DND-41 (cell line): Measurements from ENCODE around the gene CDK4.

ENCODE experiments used
- ATAC-seq: fragments of 200-7000 bp; cut with Tn5 transposase; 3 replicates; pipeline ENCODE4 v1.9.1; 2021; ENCODE audit warnings: low read depth; ENCODE audit not compliant: insufficient read depth
- DNase-seq: peaks from one replicate; pipeline ENCODE4 v3.0.0-alpha.2; 2020
- H2AFZ ChIP-seq: 2 replicates; pipeline ENCODE4 v1.6.0; 2012; ENCODE audit warnings: low read depth, low read length
- H3K27ac ChIP-seq: 2 replicates; pipeline ENCODE4 v1.5.1; 2012; ENCODE audit warnings: low read length, inconsistent platforms
- H3K27me3 ChIP-seq: fragments of 200-600 bp; sonication (generic); 2 replicates; pipeline ENCODE4 v1.6.0; 2012; ENCODE audit warnings: low read length, mild to moderate bottlenecking, inconsistent platforms; ENCODE audit not compliant: insufficient read depth, poor library complexity
- H3K36me3 ChIP-seq: 2 replicates; pipeline ENCODE4 v1.5.1; 2012; ENCODE audit warnings: low read length, inconsistent platforms; ENCODE audit not compliant: insufficient read depth
- H3K4me1 ChIP-seq: 2 replicates; pipeline ENCODE4 v1.5.1; 2012; ENCODE audit warnings: mild to moderate bottlenecking, low read length; ENCODE audit not compliant: insufficient read depth
- H3K4me2 ChIP-seq: 2 replicates; pipeline ENCODE4 v1.6.0; 2012; ENCODE audit warnings: mild to moderate bottlenecking, moderate library complexity, low read length, inconsistent platforms; ENCODE audit not compliant: insufficient read depth
- H3K4me3 ChIP-seq, 2 experiments: fragments of 200-600 bp in 1 of 2; shearing (Covaris generic) in 1 of 2; 2 replicates each; pipeline ENCODE4 v1.5.1; 2012 to 2016; ENCODE audit warnings: inconsistent platforms in 2 of 2, low read length in 2 of 2, mild to moderate bottlenecking in 2 of 2, low read depth in 1 of 2, moderate library complexity in 1 of 2
- H3K79me2 ChIP-seq: 2 replicates; pipeline ENCODE4 v1.6.0; 2012; ENCODE audit warnings: low read length, inconsistent platforms; ENCODE audit not compliant: insufficient read depth
- H3K9ac ChIP-seq: 2 replicates; pipeline ENCODE4 v1.6.0; 2012; ENCODE audit warnings: low read depth, mild to moderate bottlenecking, inconsistent platforms, low read length, moderate library complexity
- H3K9me3 ChIP-seq: 2 replicates; pipeline ENCODE4 v1.5.1; 2012; ENCODE audit warnings: low read length, moderate library complexity, mild to moderate bottlenecking, inconsistent platforms; ENCODE audit not compliant: insufficient read depth, severe bottlenecking
- H4K20me1 ChIP-seq: 2 replicates; pipeline ENCODE4 v1.6.0; 2012; ENCODE audit warnings: low read length; ENCODE audit not compliant: insufficient read depth
- EZH2 ChIP-seq: IDR thresholded peaks from 3 replicates; pipeline ENCODE4 v1.6.1; 2012; ENCODE audit warnings: borderline replicate concordance, low read depth, mild to moderate bottlenecking, moderate library complexity, low read length, inconsistent platforms; ENCODE audit not compliant: severe bottlenecking
- TF ChIP-seq, protein P1 (sequence below): IDR thresholded peaks from 2 replicates; pipeline ENCODE4 v1.5.1; 2012; ENCODE audit warnings: borderline replicate concordance, low read length, moderate library complexity, mild to moderate bottlenecking; ENCODE audit not compliant: poor library complexity, severe bottlenecking; ENCODE audit errors: extremely low read depth

CDK4 gene

DNA sequence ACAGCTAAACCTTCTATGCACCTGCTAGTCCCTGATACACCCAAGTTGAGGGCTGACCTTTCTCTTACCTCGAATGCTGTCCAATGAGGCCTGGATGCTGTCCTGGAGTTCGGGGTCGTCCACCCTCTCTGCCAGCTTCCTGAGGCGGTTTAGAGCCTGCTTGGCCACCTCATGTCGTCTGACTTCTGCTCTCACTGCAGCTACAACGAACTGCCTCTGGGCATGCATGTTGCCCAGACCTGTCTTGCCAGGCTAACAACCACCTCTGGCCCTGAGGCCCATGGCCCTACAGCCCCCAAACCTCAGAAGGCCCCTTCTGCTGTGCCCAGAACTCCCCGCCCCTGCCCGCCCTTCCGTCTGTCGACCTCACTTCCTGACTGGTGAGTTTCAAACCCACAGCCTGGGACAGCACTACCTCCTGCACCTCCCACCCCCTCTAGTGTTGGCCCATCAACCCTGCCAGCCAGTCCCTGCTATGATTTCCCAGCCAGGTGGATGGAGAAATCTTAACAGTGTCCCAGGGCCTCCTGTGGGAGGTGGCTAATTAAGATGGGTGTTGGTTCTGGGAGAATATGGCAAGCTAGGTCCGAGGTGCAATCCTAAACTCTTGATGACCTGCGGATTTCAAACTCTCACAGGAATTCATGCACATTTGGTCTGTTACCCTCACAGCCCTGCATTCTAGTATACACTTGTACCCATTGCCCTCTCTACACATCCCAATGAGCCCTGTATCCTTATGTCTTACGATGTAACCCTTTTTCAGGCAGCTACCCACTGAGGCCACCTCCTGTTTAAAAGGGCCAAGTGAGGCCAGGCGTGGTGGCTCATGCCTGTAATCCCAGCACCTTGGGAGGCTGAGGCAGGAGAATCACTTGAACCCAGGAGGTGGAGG lies 10.0 kb downstream of the CDK4 start:
- Histone ChIP-seq H4K20me1 (peaks cover 17% of the 10 kb centered on the region), H3K4me2 (peak overlapping the region; percentile 92), H3K9me3 (no peaks in the 10 kb centered on the region), H3K36me3 (peaks cover 9% of the 10 kb centered on the region), H3K27ac (peak overlapping the region; percentile 88), H3K79me2 (peaks cover 34% of the 10 kb centered on the region), H3K4me1 (peaks cover 62% of the 10 kb centered on the region), H2AFZ (peak overlapping the region; percentile 83), H3K9ac (peak overlapping the region; percentile 61), H3K27me3 (no peaks in the 10 kb centered on the region), H3K4me3 (peak overlapping the region; percentile 36 to 75; a peak in 3 of 4 replicates)
- peak; percentile 85 for DNase-seq
- peak; percentile 75 for ATAC-seq
- no peak for TF ChIP-seq EZH2
- TF ChIP-seq, protein P1, sequence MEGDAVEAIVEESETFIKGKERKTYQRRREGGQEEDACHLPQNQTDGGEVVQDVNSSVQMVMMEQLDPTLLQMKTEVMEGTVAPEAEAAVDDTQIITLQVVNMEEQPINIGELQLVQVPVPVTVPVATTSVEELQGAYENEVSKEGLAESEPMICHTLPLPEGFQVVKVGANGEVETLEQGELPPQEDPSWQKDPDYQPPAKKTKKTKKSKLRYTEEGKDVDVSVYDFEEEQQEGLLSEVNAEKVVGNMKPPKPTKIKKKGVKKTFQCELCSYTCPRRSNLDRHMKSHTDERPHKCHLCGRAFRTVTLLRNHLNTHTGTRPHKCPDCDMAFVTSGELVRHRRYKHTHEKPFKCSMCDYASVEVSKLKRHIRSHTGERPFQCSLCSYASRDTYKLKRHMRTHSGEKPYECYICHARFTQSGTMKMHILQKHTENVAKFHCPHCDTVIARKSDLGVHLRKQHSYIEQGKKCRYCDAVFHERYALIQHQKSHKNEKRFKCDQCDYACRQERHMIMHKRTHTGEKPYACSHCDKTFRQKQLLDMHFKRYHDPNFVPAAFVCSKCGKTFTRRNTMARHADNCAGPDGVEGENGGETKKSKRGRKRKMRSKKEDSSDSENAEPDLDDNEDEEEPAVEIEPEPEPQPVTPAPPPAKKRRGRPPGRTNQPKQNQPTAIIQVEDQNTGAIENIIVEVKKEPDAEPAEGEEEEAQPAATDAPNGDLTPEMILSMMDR, result peak; percentile 85

DNA sequence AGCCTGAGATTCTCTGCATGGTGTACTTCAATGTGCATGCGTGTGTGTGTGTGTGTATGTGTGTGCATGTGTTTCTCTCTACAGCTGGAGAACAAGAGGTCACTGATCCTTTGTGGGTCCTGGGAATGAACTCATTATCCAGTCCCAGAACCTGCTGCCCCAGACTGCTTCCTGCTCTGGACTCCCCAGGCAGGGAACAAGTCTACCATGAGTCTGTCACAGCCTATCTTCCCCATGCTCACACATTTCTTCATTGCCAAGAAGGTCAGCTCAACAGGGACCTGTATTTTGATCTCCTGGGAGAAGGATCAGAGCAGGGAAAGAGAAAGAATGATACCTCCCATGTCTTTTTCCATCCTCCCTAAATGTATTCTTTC lies 10.7 kb downstream of the CDK4 start:
- ATAC-seq (no peak), DNase-seq (no peak)
- H3K4me1 ChIP-seq, result peaks cover 59% of the 10 kb centered on the region
- peak overlapping the region; percentile 88 for H3K27ac ChIP-seq
- peak overlapping the region; percentile 92 for H3K4me2 ChIP-seq
- TF ChIP-seq, protein P1, result no peak
- no peak for TF ChIP-seq EZH2
- no peaks in the 10 kb centered on the region for H3K27me3 ChIP-seq
- H3K9ac ChIP-seq, result peak overlapping the region; percentile 61
- H3K36me3 ChIP-seq, result peaks cover 6% of the 10 kb centered on the region
- peak overlapping the region; percentile 83 for H2AFZ ChIP-seq
- H3K9me3 ChIP-seq, result no peaks in the 10 kb centered on the region
- peaks cover 34% of the 10 kb centered on the region for H3K79me2 ChIP-seq
- peak overlapping the region; percentile 36 to 75; a peak in 3 of 4 replicates for H3K4me3 ChIP-seq
- H4K20me1 ChIP-seq, result peaks cover 20% of the 10 kb centered on the region

DNA sequence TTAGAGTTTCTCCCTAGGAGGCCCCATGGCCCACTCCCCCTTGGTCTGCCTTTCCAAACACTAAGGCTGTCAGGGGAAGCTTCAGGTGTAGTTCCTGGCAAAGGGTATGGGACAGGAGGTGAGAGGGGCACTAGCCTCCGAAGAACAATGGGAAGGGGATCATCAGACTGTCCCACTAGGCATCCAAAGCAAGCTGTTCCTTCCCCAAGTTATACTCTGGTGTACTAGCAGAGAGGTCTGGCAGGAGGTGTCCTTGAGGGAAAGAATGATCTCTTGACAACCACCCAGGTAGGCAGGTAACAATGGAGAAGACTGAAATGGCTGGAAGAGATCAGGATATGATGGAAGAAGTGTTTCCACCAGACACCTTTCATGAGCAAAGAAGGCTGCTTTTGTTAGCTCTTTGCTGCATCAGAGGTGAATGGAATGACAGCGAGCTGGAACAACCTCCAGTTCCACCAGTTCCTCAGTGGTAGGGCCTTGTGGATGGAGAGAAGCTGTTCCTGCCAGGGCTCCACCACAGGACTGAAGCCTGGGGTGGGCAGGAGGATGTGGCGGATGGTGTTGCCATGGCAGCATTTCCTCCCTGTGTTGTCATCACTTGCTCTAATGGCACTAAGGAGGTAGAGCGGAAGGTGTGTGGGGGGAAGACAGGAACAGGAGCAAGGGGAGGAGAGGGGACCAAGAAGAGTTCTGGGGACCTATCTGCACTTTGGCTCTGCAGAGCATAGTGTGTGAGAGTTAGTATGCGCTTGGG lies 11.3 kb downstream of the CDK4 start:
- no peaks in the 10 kb centered on the region for H3K9me3 ChIP-seq
- H2AFZ ChIP-seq, result 0 out of 2 replicates have a peak overlapping the region, but pooled peaks have one; percentile 83
- peak overlapping the region; percentile 92 for H3K4me2 ChIP-seq
- ATAC-seq (peak; percentile 79), DNase-seq (peak; percentile 89)
- H3K36me3 ChIP-seq, result peaks cover 4% of the 10 kb centered on the region; the same call in 1 of the 2 replicates
- peaks cover 21% of the 10 kb centered on the region for H4K20me1 ChIP-seq
- TF ChIP-seq, protein P1, result no peak
- TF ChIP-seq EZH2, result no peak
- peaks cover 53% of the 10 kb centered on the region for H3K4me1 ChIP-seq
- peaks cover 34% of the 10 kb centered on the region for H3K79me2 ChIP-seq
- peak overlapping the region; percentile 36 to 75; a peak in 3 of 4 replicates for H3K4me3 ChIP-seq
- H3K27ac ChIP-seq, result peak overlapping the region; percentile 88
- H3K9ac ChIP-seq, result peak overlapping the region; percentile 61
- no peaks in the 10 kb centered on the region for H3K27me3 ChIP-seq
